Activated T-helper 17 cell treated with anti-CD3 and anti-CD28 coated beads, Interleukin-2, amount 50 U/mL, for 72 hours (primary cell): ENCODE data around the gene ECEL1. TPM values are rescaled to one million over a fixed set of nuclear protein-coding genes. Genes with fewer than 3 reads are reported as not detected.

Experiments
- ATAC-seq: fragments of 150-1000 bp; cut with Tn5 transposase; replicated peaks from 2 replicates; pipeline ENCODE4 v1.10.0; 2021; ENCODE audit warnings: mild to moderate bottlenecking, moderate library complexity
- H3K27ac Mint-ChIP-seq: one replicate; pipeline ENCODE4 v1.8.0; 2022; ENCODE audit warnings: mixed read lengths
- H3K27me3 Mint-ChIP-seq: one replicate; pipeline ENCODE4 v1.8.0; 2022; ENCODE audit warnings: mixed read lengths
- H3K36me3 Mint-ChIP-seq: one replicate; pipeline ENCODE4 v1.8.0; 2022; ENCODE audit warnings: low read depth, mild to moderate bottlenecking, mixed read lengths
- H3K4me1 Mint-ChIP-seq: one replicate; pipeline ENCODE4 v1.8.0; 2022; ENCODE audit warnings: mixed read lengths
- H3K4me3 Mint-ChIP-seq: one replicate; pipeline ENCODE4 v1.8.0; 2022; ENCODE audit warnings: mild to moderate bottlenecking, mixed read lengths
- H3K9me3 Mint-ChIP-seq: one replicate; pipeline ENCODE4 v1.8.0; 2022; ENCODE audit warnings: mixed read lengths
- total RNA-seq, 2 donors: library from RNA; stranded (reverse); gene quantifications; one replicate each; pipeline ENCODE4 v1.2.3, GENCODE V29; 2022

Gene ECEL1
- total RNA-seq, 2 donors from 2014 or later, result not detected

GRCh38 chr2:232525791-232526371 lies 38.2 kb upstream of the ECEL1 start, which contains the start of gene CHRND:
CHRND (plus strand) TSS chr2:232526160; CDS start chr2:232526216, 56 bp downstream.
- no peak within 1 kb of the TSS for H3K4me3 Mint-ChIP-seq
- H3K27ac Mint-ChIP-seq, result no peak within 1 kb of the TSS
- no peaks in the 10 kb centered on the region for H3K9me3 Mint-ChIP-seq
- H3K27me3 Mint-ChIP-seq, result peaks cover 30% of the 10 kb centered on the region
- H3K36me3 Mint-ChIP-seq, result no peaks in the 10 kb centered on the region
- no peak for ATAC-seq
- peaks cover 6% of the 10 kb centered on the region for H3K4me1 Mint-ChIP-seq

- H3K27ac Mint-ChIP-seq, result no peak overlapping the region
- no peak overlapping the region for H3K4me3 Mint-ChIP-seq
- no peaks in the 10 kb centered on the region for H3K9me3 Mint-ChIP-seq
- H3K36me3 Mint-ChIP-seq, result no peaks in the 10 kb centered on the region
- peaks cover 27% of the 10 kb centered on the region for H3K27me3 Mint-ChIP-seq
- no peak for ATAC-seq
- peaks cover 6% of the 10 kb centered on the region for H3K4me1 Mint-ChIP-seq
These were observed 37.6 kb upstream of the ECEL1 start for GRCh38 chr2:232525199-232525598.

- Mint-ChIP-seq H3K36me3 (no peaks in the 10 kb centered on the region), H3K4me1 (peaks cover 6% of the 10 kb centered on the region), H3K4me3 (no peak overlapping the region), H3K9me3 (no peaks in the 10 kb centered on the region), H3K27me3 (peaks cover 27% of the 10 kb centered on the region), H3K27ac (no peak overlapping the region)
- no peak for ATAC-seq
These were observed 37.1 kb upstream of the ECEL1 start for GRCh38 chr2:232524771-232525170.

- H3K36me3 Mint-ChIP-seq, result no peaks in the 10 kb centered on the region
- H3K4me1 Mint-ChIP-seq, result peaks cover 4% of the 10 kb centered on the region
- H3K27ac Mint-ChIP-seq, result no peak overlapping the region
- no peaks in the 10 kb centered on the region for H3K9me3 Mint-ChIP-seq
- H3K4me3 Mint-ChIP-seq, result no peak overlapping the region
- peak; percentile 34 for ATAC-seq
- peaks cover 30% of the 10 kb centered on the region for H3K27me3 Mint-ChIP-seq
These were observed 36.3 kb upstream of the ECEL1 start for GRCh38 chr2:232523682-232524597.

- Mint-ChIP-seq H3K4me3 (peak overlapping the region; percentile 43), H3K27ac (no peak overlapping the region), H3K9me3 (no peaks in the 10 kb centered on the region), H3K27me3 (peaks cover 27% of the 10 kb centered on the region), H3K36me3 (no peaks in the 10 kb centered on the region), H3K4me1 (no peaks in the 10 kb centered on the region)
- no peak for ATAC-seq
These were observed 35.7 kb upstream of the ECEL1 start for GRCh38 chr2:232523402-232523681.

DNA sequence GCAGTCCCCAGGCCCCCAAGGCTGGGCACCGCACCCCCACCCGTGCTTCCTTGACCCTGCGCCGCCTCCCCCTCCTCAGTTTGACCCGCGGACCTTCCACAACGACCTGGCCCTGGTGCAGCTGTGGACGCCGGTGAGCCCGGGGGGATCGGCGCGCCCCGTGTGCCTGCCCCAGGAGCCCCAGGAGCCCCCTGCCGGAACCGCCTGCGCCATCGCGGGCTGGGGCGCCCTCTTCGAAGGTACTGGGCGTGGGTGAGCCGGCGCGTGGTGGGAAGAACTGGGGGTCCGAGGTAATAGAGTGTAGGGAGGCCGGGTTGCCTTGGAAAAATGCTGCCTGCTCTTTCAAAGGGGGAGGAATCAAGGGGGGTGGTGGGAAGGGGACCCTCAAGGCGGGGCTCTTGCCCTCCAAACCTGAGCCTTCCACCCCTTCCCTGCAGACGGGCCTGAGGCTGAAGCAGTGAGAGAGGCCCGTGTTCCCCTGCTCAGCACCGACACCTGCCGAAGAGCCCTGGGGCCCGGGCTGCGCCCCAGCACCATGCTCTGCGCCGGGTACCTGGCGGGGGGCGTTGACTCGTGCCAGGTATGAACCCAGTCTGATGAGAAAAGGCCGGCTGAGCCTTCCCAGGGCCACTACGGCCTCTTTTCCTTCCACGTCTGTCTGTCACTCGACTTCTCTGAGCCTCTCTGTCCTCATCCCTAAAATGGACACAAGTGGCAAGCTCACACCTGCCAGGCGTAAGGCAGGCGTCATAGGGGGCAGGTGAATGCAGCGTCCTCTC lies 35.2 kb upstream of the ECEL1 start:
- Mint-ChIP-seq H3K9me3 (no peaks in the 10 kb centered on the region), H3K36me3 (no peaks in the 10 kb centered on the region), H3K27me3 (peaks cover 23% of the 10 kb centered on the region), H3K27ac (no peak overlapping the region), H3K4me1 (no peaks in the 10 kb centered on the region), H3K4me3 (peak overlapping the region; percentile 43)
- no peak for ATAC-seq

DNA sequence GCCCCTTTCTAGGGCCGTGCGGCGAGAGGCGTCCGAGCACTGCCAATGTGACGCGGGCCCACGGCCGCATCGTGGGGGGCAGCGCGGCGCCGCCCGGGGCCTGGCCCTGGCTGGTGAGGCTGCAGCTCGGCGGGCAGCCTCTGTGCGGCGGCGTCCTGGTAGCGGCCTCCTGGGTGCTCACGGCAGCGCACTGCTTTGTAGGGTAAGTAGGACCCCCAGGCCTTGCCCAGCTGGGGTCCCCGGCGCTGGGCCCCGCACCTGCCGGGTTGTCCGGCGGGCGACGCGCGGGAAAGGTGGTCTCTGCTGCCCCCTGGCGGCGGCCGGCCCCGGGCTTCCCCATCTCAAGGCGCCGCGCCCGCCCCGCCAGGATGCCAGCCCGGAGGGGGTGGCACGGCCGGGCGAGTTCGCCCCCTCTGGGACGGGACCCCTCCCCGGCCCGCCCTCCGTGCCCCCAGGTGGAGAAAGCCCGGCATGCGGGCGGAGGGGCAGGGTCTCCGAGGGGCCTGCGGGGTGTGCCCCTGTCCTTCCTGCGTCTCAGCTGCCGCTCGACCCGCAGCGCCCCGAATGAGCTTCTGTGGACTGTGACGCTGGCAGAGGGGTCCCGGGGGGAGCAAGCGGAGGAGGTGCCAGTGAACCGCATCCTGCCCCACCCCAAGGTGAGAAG lies 34.5 kb upstream of the ECEL1 start:
- Mint-ChIP-seq H3K4me1 (no peaks in the 10 kb centered on the region), H3K27ac (no peak overlapping the region), H3K36me3 (no peaks in the 10 kb centered on the region), H3K4me3 (no peak overlapping the region), H3K27me3 (peaks cover 21% of the 10 kb centered on the region), H3K9me3 (no peaks in the 10 kb centered on the region)
- peak; percentile 76 for ATAC-seq

GRCh38 chr2:232521098-232521497 lies 33.5 kb upstream of the ECEL1 start:
- Mint-ChIP-seq H3K4me1 (no peaks in the 10 kb centered on the region), H3K4me3 (peak overlapping the region; percentile 42), H3K9me3 (no peaks in the 10 kb centered on the region), H3K27ac (no peak overlapping the region), H3K36me3 (no peaks in the 10 kb centered on the region), H3K27me3 (peaks cover 20% of the 10 kb centered on the region)
- ATAC-seq, result no peak

- H3K4me1 Mint-ChIP-seq, result no peaks in the 10 kb centered on the region
- ATAC-seq, result no peak
- H3K9me3 Mint-ChIP-seq, result no peaks in the 10 kb centered on the region
- no peak overlapping the region for H3K4me3 Mint-ChIP-seq
- no peaks in the 10 kb centered on the region for H3K36me3 Mint-ChIP-seq
- H3K27ac Mint-ChIP-seq, result no peak overlapping the region
- H3K27me3 Mint-ChIP-seq, result peaks cover 20% of the 10 kb centered on the region
These were observed 32.9 kb upstream of the ECEL1 start for GRCh38 chr2:232520489-232520888.

DNA sequence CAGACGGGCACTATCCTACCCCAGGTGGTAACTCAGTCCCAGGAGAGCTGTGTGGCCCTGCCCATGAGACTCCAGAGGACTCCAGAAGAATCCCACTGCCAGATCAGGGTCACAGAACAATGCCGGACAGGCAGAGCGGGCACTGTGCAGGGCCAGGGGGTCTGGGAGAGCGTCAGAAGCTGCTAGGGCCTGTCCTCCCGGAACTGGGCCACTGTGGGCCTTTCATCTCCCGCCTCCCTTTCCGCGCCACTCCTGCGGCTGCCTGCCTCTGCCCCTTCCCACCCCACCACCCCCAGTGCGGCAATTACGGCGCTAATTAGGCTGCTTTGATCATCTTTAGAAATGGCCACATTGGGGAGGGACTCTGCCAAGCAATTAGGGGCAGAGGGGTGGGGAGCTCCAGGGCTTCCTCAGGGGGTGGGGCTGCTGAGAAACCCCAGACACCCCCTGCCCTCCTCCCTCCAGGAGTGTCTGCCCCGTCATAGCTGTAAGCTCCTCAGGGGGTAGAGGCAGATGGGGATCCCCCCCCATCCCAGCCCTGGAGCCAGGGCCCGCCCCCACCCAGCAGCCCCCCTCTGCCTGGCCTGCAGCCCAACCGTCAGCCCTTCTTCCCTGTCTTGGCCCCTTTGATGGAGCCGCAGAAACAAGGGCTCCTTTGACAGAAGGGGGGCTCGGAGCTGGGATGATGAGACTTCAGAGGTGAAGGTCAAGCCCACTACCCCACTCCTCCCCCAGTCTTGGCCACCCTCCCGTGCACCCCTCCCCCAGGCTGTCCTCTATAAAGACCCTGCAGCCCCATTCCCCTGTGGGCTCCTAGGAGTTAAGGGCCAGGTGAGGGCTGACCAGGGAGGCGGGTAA lies 32.2 kb upstream of the ECEL1 start, which contains the start of gene PRSS56:
TSS of gene PRSS56 (plus strand) at position 808 of the 858 bp plus-strand sequence. CDS start 211 bp downstream, outside the sequence.
- Mint-ChIP-seq H3K4me3 (peak within 1 kb of the TSS; percentile 42), H3K4me1 (no peaks in the 10 kb centered on the region), H3K27ac (no peak within 1 kb of the TSS), H3K9me3 (no peaks in the 10 kb centered on the region), H3K27me3 (peaks cover 20% of the 10 kb centered on the region), H3K36me3 (no peaks in the 10 kb centered on the region)
- no peak for ATAC-seq

- no peaks in the 10 kb centered on the region for H3K4me1 Mint-ChIP-seq
These were observed 31.2 kb upstream of the ECEL1 start for GRCh38 chr2:232518844-232519243.

GRCh38 chr2:232516551-232516950 lies 28.9 kb upstream of the ECEL1 start:
- Mint-ChIP-seq H3K4me1 (no peaks in the 10 kb centered on the region), H3K36me3 (no peaks in the 10 kb centered on the region), H3K27ac (no peak overlapping the region), H3K27me3 (peaks cover 9% of the 10 kb centered on the region), H3K9me3 (no peaks in the 10 kb centered on the region), H3K4me3 (no peak overlapping the region)
- ATAC-seq, result no peak

More at GRCh38 chr2:232518844-232519243, 31.2 kb upstream of the ECEL1 start:
- Mint-ChIP-seq H3K27ac (no peak overlapping the region), H3K4me3 (no peak overlapping the region), H3K36me3 (no peaks in the 10 kb centered on the region), H3K27me3 (peaks cover 15% of the 10 kb centered on the region), H3K9me3 (no peaks in the 10 kb centered on the region)
- ATAC-seq, result no peak

- Mint-ChIP-seq H3K27me3 (peaks cover 9% of the 10 kb centered on the region), H3K27ac (no peak overlapping the region), H3K9me3 (no peaks in the 10 kb centered on the region)
These were observed 28.0 kb upstream of the ECEL1 start for GRCh38 chr2:232515639-232516038.

More at GRCh38 chr2:232515639-232516038, 28.0 kb upstream of the ECEL1 start:
- Mint-ChIP-seq H3K4me1 (no peaks in the 10 kb centered on the region), H3K36me3 (no peaks in the 10 kb centered on the region), H3K4me3 (no peak overlapping the region)
- ATAC-seq, result no peak
